ENCODE results near the gene CD59.

Gene CD59

GRCh38 chr11:33674035-33674814 lies 62.0 kb downstream of the CD59 start:
- H3K4me1 ChIP-seq (ENCODE audit: control insufficient read depth in 1 of 2, insufficient read depth in 1 of 2, low read depth in 1 of 2, low read length in 1 of 2) = no peaks in the 10 kb centered on the region
- TF ChIP-seq, protein P1, sequence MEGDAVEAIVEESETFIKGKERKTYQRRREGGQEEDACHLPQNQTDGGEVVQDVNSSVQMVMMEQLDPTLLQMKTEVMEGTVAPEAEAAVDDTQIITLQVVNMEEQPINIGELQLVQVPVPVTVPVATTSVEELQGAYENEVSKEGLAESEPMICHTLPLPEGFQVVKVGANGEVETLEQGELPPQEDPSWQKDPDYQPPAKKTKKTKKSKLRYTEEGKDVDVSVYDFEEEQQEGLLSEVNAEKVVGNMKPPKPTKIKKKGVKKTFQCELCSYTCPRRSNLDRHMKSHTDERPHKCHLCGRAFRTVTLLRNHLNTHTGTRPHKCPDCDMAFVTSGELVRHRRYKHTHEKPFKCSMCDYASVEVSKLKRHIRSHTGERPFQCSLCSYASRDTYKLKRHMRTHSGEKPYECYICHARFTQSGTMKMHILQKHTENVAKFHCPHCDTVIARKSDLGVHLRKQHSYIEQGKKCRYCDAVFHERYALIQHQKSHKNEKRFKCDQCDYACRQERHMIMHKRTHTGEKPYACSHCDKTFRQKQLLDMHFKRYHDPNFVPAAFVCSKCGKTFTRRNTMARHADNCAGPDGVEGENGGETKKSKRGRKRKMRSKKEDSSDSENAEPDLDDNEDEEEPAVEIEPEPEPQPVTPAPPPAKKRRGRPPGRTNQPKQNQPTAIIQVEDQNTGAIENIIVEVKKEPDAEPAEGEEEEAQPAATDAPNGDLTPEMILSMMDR (IDR thresholded peaks at IDR 0.05) = no peak
- H3K27ac ChIP-seq = no peak overlapping the region
- no peaks in the 10 kb centered on the region for H3K9me3 ChIP-seq
- peaks cover 38% of the 10 kb centered on the region for H3K27me3 ChIP-seq
- H3K36me3 ChIP-seq = no peaks in the 10 kb centered on the region
- no peak overlapping the region for H3K4me3 ChIP-seq (ENCODE audit: low read depth in 1 of 2, low read length in 1 of 2)

- Histone ChIP-seq H3K27ac (no peak overlapping the region), H3K27me3 (peaks cover 29% of the 10 kb centered on the region), H3K4me3 (ENCODE audit: low read depth in 1 of 2, low read length in 1 of 2) (no peak overlapping the region), H3K36me3 (no peaks in the 10 kb centered on the region), H3K9me3 (no peaks in the 10 kb centered on the region), H3K4me1 (ENCODE audit: control insufficient read depth in 1 of 2, insufficient read depth in 1 of 2, low read depth in 1 of 2, low read length in 1 of 2) (no peaks in the 10 kb centered on the region)
- TF ChIP-seq, protein P1 (IDR thresholded peaks at IDR 0.05) = no peak
Observed at GRCh38 chr11:33672273-33672672, 64.0 kb downstream of the CD59 start.

- Histone ChIP-seq H3K36me3 (no peaks in the 10 kb centered on the region), H3K27ac (no peak overlapping the region), H3K4me1 (ENCODE audit: control insufficient read depth in 1 of 2, insufficient read depth in 1 of 2, low read depth in 1 of 2, low read length in 1 of 2) (no peaks in the 10 kb centered on the region), H3K4me3 (ENCODE audit: low read depth in 1 of 2, low read length in 1 of 2) (no peak overlapping the region), H3K9me3 (no peaks in the 10 kb centered on the region), H3K27me3 (peaks cover 39% of the 10 kb centered on the region)
- TF ChIP-seq, protein P1 (IDR thresholded peaks at IDR 0.05) = no peak
Observed at GRCh38 chr11:33670250-33671011, 65.8 kb downstream of the CD59 start.

GRCh38 chr11:33669598-33670249 lies 66.5 kb downstream of the CD59 start:
- no peak overlapping the region for H3K4me3 ChIP-seq (ENCODE audit: low read depth in 1 of 2, low read length in 1 of 2)
- no peak overlapping the region for H3K27ac ChIP-seq
- peaks cover 39% of the 10 kb centered on the region for H3K27me3 ChIP-seq
- TF ChIP-seq, protein P1 (IDR thresholded peaks at IDR 0.05) = no peak
- no peaks in the 10 kb centered on the region for H3K36me3 ChIP-seq
- no peaks in the 10 kb centered on the region for H3K9me3 ChIP-seq
- H3K4me1 ChIP-seq (ENCODE audit: control insufficient read depth in 1 of 2, insufficient read depth in 1 of 2, low read depth in 1 of 2, low read length in 1 of 2) = no peaks in the 10 kb centered on the region

DNA sequence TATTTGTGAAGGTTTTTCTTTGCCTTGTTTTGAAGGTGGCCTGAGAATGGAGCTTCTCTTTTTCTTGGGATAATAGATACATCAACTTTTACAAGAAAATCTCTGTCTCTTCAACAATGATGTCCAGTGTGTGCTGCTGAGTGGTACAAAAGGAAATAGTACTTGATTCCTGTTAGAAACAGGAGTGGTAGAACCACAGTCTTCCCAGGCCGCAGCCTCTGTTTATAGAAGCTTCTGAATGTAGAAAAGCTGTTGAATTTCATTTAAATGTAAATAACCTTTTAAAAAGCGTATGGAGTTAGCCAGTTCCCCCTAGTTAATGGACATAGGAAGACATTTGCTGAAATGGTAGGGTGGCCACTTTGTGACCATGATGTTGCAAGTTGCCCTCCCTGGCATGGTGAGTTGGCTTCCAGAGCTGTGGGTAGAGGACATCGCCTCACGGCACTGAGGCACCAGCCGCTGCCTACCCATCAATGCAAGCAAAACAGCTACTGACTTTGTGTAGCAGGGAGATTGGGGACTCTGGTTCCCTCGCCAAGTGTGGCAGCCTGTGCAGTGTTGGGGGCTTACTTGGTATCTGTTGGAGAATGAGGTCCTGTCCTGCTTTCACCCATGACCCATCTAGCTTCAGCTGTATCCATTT lies 67.1 kb downstream of the CD59 start:
- Histone ChIP-seq H3K27me3 (peaks cover 39% of the 10 kb centered on the region), H3K4me1 (ENCODE audit: control insufficient read depth in 1 of 2, insufficient read depth in 1 of 2, low read depth in 1 of 2, low read length in 1 of 2) (no peaks in the 10 kb centered on the region), H3K4me3 (ENCODE audit: low read depth in 1 of 2, low read length in 1 of 2) (no peak overlapping the region), H3K27ac (no peak overlapping the region), H3K36me3 (no peaks in the 10 kb centered on the region), H3K9me3 (no peaks in the 10 kb centered on the region)
- TF ChIP-seq, protein P1 (IDR thresholded peaks at IDR 0.05) = no peak
